Measurements from ENCODE around the gene NCKAP5. TPM values are rescaled to one million over a fixed set of nuclear protein-coding genes. Genes with fewer than 3 reads are reported as not detected.

NCKAP5 gene
- total RNA-seq, 2 donors from 2014 or later = 2.0 to 7.1 TPM

GRCh38 chr2:132732694-132733093 lies 835.6 kb downstream of the NCKAP5 start:
- Histone ChIP-seq H3K4me3 (no peak overlapping the region), H3K36me3 (no peaks in the 10 kb centered on the region), H3K4me1 (replicated peaks) (no peaks in the 10 kb centered on the region), H3K27ac (no peak overlapping the region), H3K9me3 (no peaks in the 10 kb centered on the region), H3K27me3 (replicated peaks; ENCODE audit: insufficient read depth) (no peaks in the 10 kb centered on the region)
- intact Hi-C loops (cut with DNase I) = no loop called here
- TF ChIP-seq POLR2AphosphoS5 (IDR thresholded peaks at IDR 0.05) (no peak), CTCF (IDR thresholded peaks at IDR 0.05) (no peak), POLR2A (IDR thresholded peaks at IDR 0.05) (no peak)
- DNase-seq (ENCODE audit: low spot score) = no peak
- 86% methylated on average over 6 of the region's 6 CpGs for WGBS

- no peak for DNase-seq (ENCODE audit: low spot score)
- Histone ChIP-seq H3K27me3 (replicated peaks; ENCODE audit: insufficient read depth) (no peaks in the 10 kb centered on the region), H3K4me1 (replicated peaks) (no peaks in the 10 kb centered on the region), H3K27ac (no peak overlapping the region), H3K9me3 (no peaks in the 10 kb centered on the region), H3K4me3 (no peak overlapping the region), H3K36me3 (no peaks in the 10 kb centered on the region)
- TF ChIP-seq POLR2A (IDR thresholded peaks at IDR 0.05) = no peak
- no peak for TF ChIP-seq CTCF (IDR thresholded peaks at IDR 0.05)
- no peak for TF ChIP-seq POLR2AphosphoS5 (IDR thresholded peaks at IDR 0.05)
- intact Hi-C loops (cut with DNase I) = no loop called here
- WGBS = 90% methylated on average over 5 of the region's 5 CpGs
Observed at GRCh38 chr2:132731441-132731840, 836.8 kb downstream of the NCKAP5 start.

GRCh38 chr2:132730611-132731010 lies 837.7 kb downstream of the NCKAP5 start:
- intact Hi-C loops (cut with DNase I) = no loop called here
- Histone ChIP-seq H3K27me3 (replicated peaks; ENCODE audit: insufficient read depth) (no peaks in the 10 kb centered on the region), H3K36me3 (no peaks in the 10 kb centered on the region), H3K27ac (no peak overlapping the region), H3K4me3 (no peak overlapping the region), H3K9me3 (no peaks in the 10 kb centered on the region), H3K4me1 (replicated peaks) (no peaks in the 10 kb centered on the region)
- no peak for DNase-seq (ENCODE audit: low spot score)
- WGBS = 96% methylated on average over 6 of the region's 6 CpGs
- TF ChIP-seq POLR2AphosphoS5 (IDR thresholded peaks at IDR 0.05) (no peak), POLR2A (IDR thresholded peaks at IDR 0.05) (no peak), CTCF (IDR thresholded peaks at IDR 0.05) (no peak)

GRCh38 chr2:132729522-132729921 lies 838.7 kb downstream of the NCKAP5 start:
- no peak overlapping the region for H3K27ac ChIP-seq
- H3K27me3 ChIP-seq (replicated peaks; ENCODE audit: insufficient read depth) = no peaks in the 10 kb centered on the region
- H3K4me1 ChIP-seq (replicated peaks) = no peaks in the 10 kb centered on the region
- no peak overlapping the region for H3K4me3 ChIP-seq
- TF ChIP-seq POLR2AphosphoS5 (IDR thresholded peaks at IDR 0.05) (no peak), POLR2A (IDR thresholded peaks at IDR 0.05) (no peak), CTCF (IDR thresholded peaks at IDR 0.05) (no peak)
- no peaks in the 10 kb centered on the region for H3K9me3 ChIP-seq
- intact Hi-C loops (cut with DNase I) = no loop called here
- DNase-seq (ENCODE audit: low spot score) = no peak
- H3K36me3 ChIP-seq = no peaks in the 10 kb centered on the region

- Histone ChIP-seq H3K27ac (no peak overlapping the region), H3K4me3 (no peak overlapping the region), H3K36me3 (no peaks in the 10 kb centered on the region), H3K4me1 (replicated peaks) (no peaks in the 10 kb centered on the region), H3K9me3 (no peaks in the 10 kb centered on the region), H3K27me3 (replicated peaks; ENCODE audit: insufficient read depth) (no peaks in the 10 kb centered on the region)
- intact Hi-C loops (cut with DNase I) = no loop called here
- DNase-seq (ENCODE audit: low spot score) = no peak
- WGBS = 88% methylated on average over 4 of the region's 4 CpGs
- no peak for TF ChIP-seq POLR2AphosphoS5 (IDR thresholded peaks at IDR 0.05)
- no peak for TF ChIP-seq CTCF (IDR thresholded peaks at IDR 0.05)
- TF ChIP-seq POLR2A (IDR thresholded peaks at IDR 0.05) = no peak
Observed at GRCh38 chr2:132726155-132726554, 842.1 kb downstream of the NCKAP5 start.

All from prostate gland (tissue), 2 donors.